GM12878 (cell line): Measurements from ENCODE around the gene CNPY2. TPM values are rescaled to one million over a fixed set of nuclear protein-coding genes. Genes with fewer than 3 reads are reported as not detected.
A peak's percentile ranks its signal among the peaks of the same experiment; 100 is the strongest.

Source experiments
- ATAC-seq: fragments of 200-7000 bp; cut with Tn5 transposase; 3 replicates; pipeline ENCODE4 v1.9.1; 2020; ENCODE audit warnings: mild to moderate bottlenecking, moderate library complexity
- BruUV-seq: library from RNA; stranded (reverse); fragments of 400-500 nt; replicated peaks from 2 replicates; lab custom pipeline; 2021; lab: Mats Ljungman, UMichigan
- CTCF ChIA-PET: fragments of 300-600 bp; sonication (Branson Sonifier 250); formaldehyde crosslinking; extraction: SDS; loops from one replicate; lab custom pipeline; 2021; ENCODE audit warnings: inconsistent platforms; lab: Yijun Ruan, JAX
- POLR2A ChIA-PET: fragments of 350-600 bp; formaldehyde crosslinking; extraction: SDS; loops from one replicate; lab custom pipeline; 2021; ENCODE audit warnings: inconsistent platforms; lab: Charles Lee
- RAD21 ChIA-PET: fragments of 300-600 bp; sonication (Branson Sonifier 250); formaldehyde crosslinking; loops from one replicate; lab custom pipeline; 2023; ENCODE audit warnings: antibody characterized with exemption; ENCODE audit not compliant: unreplicated experiment; lab: Charles Lee
- SMC1A ChIA-PET: fragments of 300-600 bp; sonication (Branson Sonifier 250); formaldehyde crosslinking; loops from one replicate; lab custom pipeline; 2023; ENCODE audit not compliant: unreplicated experiment, uncharacterized antibody; lab: Charles Lee
- DNase-seq: peaks from one replicate; pipeline ENCODE4 v3.0.0-alpha.2; 2011; ENCODE audit warnings: low read depth, low spot score
- FAIRE-seq: peaks from 3 replicates; lab custom pipeline; 2011; peaks lifted over from hg19 to GRCh38; lab: Jason Lieb, UNC
- H2AFZ ChIP-seq: 2 replicates; pipeline ENCODE4 v1.6.0; 2011; ENCODE audit warnings: low read depth, low read length, control low read depth; ENCODE audit not compliant: control insufficient read depth
- H3K27ac ChIP-seq: 2 replicates; pipeline ENCODE4 v1.5.1; 2011; ENCODE audit warnings: control low read depth; ENCODE audit not compliant: control insufficient read depth, insufficient read depth
- H3K27me3 ChIP-seq, 2 experiments: replicated peaks in 1 of 2; 2 replicates each; pipeline versions ENCODE4 v1.6.0 to v1.6.1; 2011; ENCODE audit warnings: low read length in 1 of 2; ENCODE audit not compliant: control insufficient read depth in 2 of 2, insufficient read depth in 2 of 2
- H3K36me3 ChIP-seq, 2 experiments: 2 replicates each; pipeline ENCODE4 v1.5.1; 2011; ENCODE audit warnings: low read length in 1 of 2; ENCODE audit not compliant: control insufficient read depth in 2 of 2, insufficient read depth in 2 of 2
- H3K4me1 ChIP-seq: 2 replicates; pipeline ENCODE4 v1.6.1; 2011; ENCODE audit warnings: mild to moderate bottlenecking, low read length, moderate library complexity, mixed read lengths; ENCODE audit not compliant: control insufficient read depth, insufficient read depth
- H3K4me2 ChIP-seq: 2 replicates; pipeline ENCODE4 v1.6.0; 2011; ENCODE audit warnings: control low read depth; ENCODE audit not compliant: control insufficient read depth, insufficient read depth
- H3K4me3 ChIP-seq: fragments of 200-600 bp; sonication (generic); 2 replicates; pipeline ENCODE4 v1.5.1; 2016
- H3K79me2 ChIP-seq: 2 replicates; pipeline ENCODE4 v1.6.0; 2011; ENCODE audit warnings: low read length; ENCODE audit not compliant: control insufficient read depth, insufficient read depth
- H3K9ac ChIP-seq: 2 replicates; pipeline ENCODE4 v1.8.0; 2011; ENCODE audit warnings: low read length, control low read depth, mixed read lengths; ENCODE audit not compliant: control insufficient read depth, insufficient read depth
- H3K9me3 ChIP-seq: replicated peaks from 3 replicates; pipeline ENCODE4 v1.5.1; 2011; ENCODE audit warnings: mild to moderate bottlenecking, low read length; ENCODE audit not compliant: control insufficient read depth, insufficient read depth
- H4K20me1 ChIP-seq: 2 replicates; pipeline ENCODE4 v1.6.0; 2011; ENCODE audit not compliant: control insufficient read depth, insufficient read depth
- BMI1 ChIP-seq: fragments of 450-650 bp; IDR thresholded peaks from 2 replicates; pipeline ENCODE4 v1.6.1; 2016; ENCODE audit warnings: mild to moderate bottlenecking, moderate library complexity, borderline replicate concordance
- EED ChIP-seq: sonication (generic); IDR thresholded peaks from 2 replicates; pipeline ENCODE4 v1.6.1; 2016; ENCODE audit warnings: antibody characterized with exemption, low read depth
- ETV6 ChIP-seq, 2 experiments: fragments of 450-650 bp in 1 of 2; IDR thresholded peaks in 1 of 2; conservative IDR thresholded peaks in 1 of 2; 2 replicates each; pipeline ENCODE4 v1.6.1; 2014; ENCODE audit warnings: antibody characterized with exemption in 1 of 2, borderline replicate concordance in 1 of 2, low read depth in 1 of 2, mild to moderate bottlenecking in 1 of 2, moderate library complexity in 1 of 2
- FOXM1 ChIP-seq: IDR thresholded peaks from 2 replicates; pipeline ENCODE4 v1.6.1; 2012; ENCODE audit warnings: low read depth, mild to moderate bottlenecking, inconsistent platforms, low read length, moderate library complexity
- GABPA ChIP-seq: IDR thresholded peaks from 2 replicates; pipeline ENCODE4 v1.6.1; 2014; ENCODE audit warnings: antibody characterized with exemption, low read depth, mild to moderate bottlenecking, inconsistent platforms
- MEF2B ChIP-seq: fragments of 450-650 bp; IDR thresholded peaks from 2 replicates; pipeline ENCODE4 v1.6.1; 2018; ENCODE audit warnings: mild to moderate bottlenecking, moderate library complexity; ENCODE audit not compliant: partially characterized antibody, poor library complexity, severe bottlenecking
- NR2F1 ChIP-seq: fragments of 450-650 bp; conservative IDR thresholded peaks from 2 replicates; pipeline ENCODE4 v1.6.1; 2017; ENCODE audit warnings: mild to moderate bottlenecking
- RCOR1 ChIP-seq: conservative IDR thresholded peaks from 2 replicates; pipeline ENCODE4 v1.6.1; 2012; ENCODE audit warnings: low read depth, low read length, improper control_type of control experiment
- RFX5 ChIP-seq: IDR thresholded peaks from 2 replicates; pipeline ENCODE4 v1.6.1; 2011; ENCODE audit warnings: low read depth, low read length, improper control_type of control experiment
- SMAD1 ChIP-seq: fragments of 450-650 bp; IDR thresholded peaks from 2 replicates; pipeline ENCODE4 v1.6.1; 2018; ENCODE audit warnings: mild to moderate bottlenecking, low read depth; ENCODE audit not compliant: partially characterized antibody
- SMARCA5 ChIP-seq: fragments of 450-650 bp; IDR thresholded peaks from 2 replicates; pipeline ENCODE4 v1.6.1; 2017; ENCODE audit warnings: mild to moderate bottlenecking
- TBL1XR1 ChIP-seq: IDR thresholded peaks from 2 replicates; pipeline ENCODE4 v1.6.1; 2012; ENCODE audit warnings: low read depth, low read length, improper control_type of control experiment
- WGBS: methylation state at CpG from one replicate; pipeline ENCODE4 v1.1.6; 2016; ENCODE audit warnings: low lambda C conversion rate; ENCODE audit not compliant: insufficient replicate concordance, insufficient coverage; ENCODE audit errors: missing lambda C conversion rate; 5-methylcytosine and 5-hydroxymethylcytosine counted together
- in situ Hi-C: fragments of 300-500 bp; cut with MboI; formaldehyde crosslinking; loops from 9 replicates; pipeline ENCODE4 v1.14.3; 2018; ENCODE audit warnings: mixed read lengths
- intact Hi-C: fragments of 100-400 bp; cut with micrococcal nuclease; formaldehyde crosslinking; loops from one replicate; pipeline ENCODE4 v1.14.2; 2022; ENCODE audit not compliant: unreplicated experiment
- polyA plus RNA-seq, 11 experiments: library from polyadenylated mRNA; depleted of rRNA in 4 of 11; unstranded in 6 of 11; stranded (reverse) in 5 of 11; fragments of >200 nt; fragmentation: Nextera tagmentation in 4 of 11; fragmentation: Illumina TruSeq in 1 of 11; extraction: Ambion mirVana in 4 of 11; extraction: Trizol in 1 of 11; gene quantifications; 1 replicate in 1 of 11; 2 replicates in 10 of 11; pipeline versions ENCODE4 v1.2.1 to v1.2.3, GENCODE V29; 2011 to 2016; ENCODE audit warnings: inconsistent platforms in 2 of 11, missing spikeins in 2 of 11, low read depth in 1 of 11
- total RNA-seq, 4 experiments: library from RNA; depleted of rRNA in 3 of 4; stranded (reverse); fragments of >200 nt in 3 of 4; fragmentation: Illumina TruSeq in 1 of 4; extraction: Trizol in 1 of 4; gene quantifications; 2 replicates each; pipeline versions ENCODE4 v1.2.1 to v1.2.3, GENCODE V29; 2013 to 2021

The CNPY2 gene
- total and polyA plus RNA-seq, 10 of the 15 experiments (the other 5 are each of a cell fraction or from before 2014, with no cell fraction given): 25.0 to 276 (median 87.8) TPM

GRCh38 chr12:56267443-56268071 is 48.2 kb downstream of the CNPY2 start:
- no peak for TF ChIP-seq FOXM1
- 0 out of 2 replicates have a peak, but pooled peaks have one; percentile 63 for TF ChIP-seq NR2F1
- no peak for TF ChIP-seq ETV6 (conservative IDR thresholded peaks at IDR 0.05 in 1 of 2, IDR thresholded peaks at IDR 0.05 in 1 of 2; ENCODE audit: borderline replicate concordance in 1 of 2, low read depth in 1 of 2)
- no peak for TF ChIP-seq RFX5
- no peak for TF ChIP-seq EED
- no peak for TF ChIP-seq BMI1
- TF ChIP-seq SMARCA5: no peak
- TF ChIP-seq RCOR1: no peak
- no peak for TF ChIP-seq SMAD1
- TF ChIP-seq MEF2B: peak; percentile 56
- no peak for TF ChIP-seq GABPA
- no peak for TF ChIP-seq TBL1XR1
- no TSS peak for BruUV-seq
- ChIA-PET POLR2A (interaction anchor here (0.5 to 2.0 kb wide), 11 partner anchors 18 to 296 kb away, joined by 3 to 7 read pairs (median 4); partner anchors contain the start of genes RNF41 and ZC3H10), RAD21 (interaction anchor here (1.0 to 2.1 kb wide), 4 partner anchors 46 to 196 kb away, joined by 4 to 10 read pairs (median 6); partner anchors contain the start of genes RNF41 and SMARCC2), CTCF (interaction anchor here (0.7 to 4.5 kb wide), 13 partner anchors 8 to 196 kb away, joined by 3 to 25 read pairs (median 5); partner anchors contain the start of genes ANKRD52, CNPY2, RNF41 and STAT2), SMC1A (interaction anchor here (0.6 to 0.7 kb wide), 2 partner anchors 92 to 169 kb away, joined by 3 read pairs; partner anchors contain the start of gene STAT2)
- Histone ChIP-seq H3K27me3 (no peaks in the 10 kb centered on the region), H2AFZ (peak overlapping the region; percentile 98), H3K9me3 (no peaks in the 10 kb centered on the region), H4K20me1 (no peaks in the 10 kb centered on the region), H3K4me2 (peak overlapping the region; percentile 96), H3K4me1 (peaks cover 4% of the 10 kb centered on the region), H3K4me3 (peak overlapping the region; percentile 68; the same call in 1 of the 2 replicates), H3K36me3 (peaks cover 0 to 2% of the 10 kb centered on the region in 2 experiments; a peak in 1 of 4 replicates), H3K79me2 (no peaks in the 10 kb centered on the region), H3K27ac (peak overlapping the region; percentile 29; the same call in 1 of the 2 replicates), H3K9ac (peak overlapping the region; percentile 52; the same call in 1 of the 2 replicates)
- FAIRE-seq (no peak), DNase-seq (no peak), ATAC-seq (peak; percentile 36)
- 26% methylated on average over 21 of the region's 21 CpGs for WGBS
- intact Hi-C loops (loop anchor here (2.0 to 10.0 kb wide), 2 partner anchors 33 to 197 kb away; partner anchors contain the start of genes CS and SPRYD4), in situ Hi-C loops (no loop called here)
